ENCODE results near the gene JAML. TPM values are rescaled to one million over a fixed set of nuclear protein-coding genes. Genes with fewer than 3 reads are reported as not detected.

Gene JAML
- total RNA-seq, 2 experiments from 2014 or later: 26.7 to 30.3 TPM

GRCh38 chr11:118215765-118216164 is 9.0 kb downstream of the JAML start:
- ATAC-seq (ENCODE audit: poor library complexity) (no peak), DNase-seq (no peak)
- Mint-ChIP-seq H3K36me3 (ENCODE audit: low read depth) (peaks cover 44% of the 10 kb centered on the region), H3K27ac (no peak overlapping the region), H3K27me3 (no peaks in the 10 kb centered on the region), H3K4me3 (peak overlapping the region; percentile 52), H3K4me1 (ENCODE audit: low read depth) (peaks cover 94% of the 10 kb centered on the region), H3K9me3 (no peaks in the 10 kb centered on the region)
- H3K4me3 ChIP-seq (ENCODE audit: low read length): no peak overlapping the region
- TF ChIP-seq, protein P1, sequence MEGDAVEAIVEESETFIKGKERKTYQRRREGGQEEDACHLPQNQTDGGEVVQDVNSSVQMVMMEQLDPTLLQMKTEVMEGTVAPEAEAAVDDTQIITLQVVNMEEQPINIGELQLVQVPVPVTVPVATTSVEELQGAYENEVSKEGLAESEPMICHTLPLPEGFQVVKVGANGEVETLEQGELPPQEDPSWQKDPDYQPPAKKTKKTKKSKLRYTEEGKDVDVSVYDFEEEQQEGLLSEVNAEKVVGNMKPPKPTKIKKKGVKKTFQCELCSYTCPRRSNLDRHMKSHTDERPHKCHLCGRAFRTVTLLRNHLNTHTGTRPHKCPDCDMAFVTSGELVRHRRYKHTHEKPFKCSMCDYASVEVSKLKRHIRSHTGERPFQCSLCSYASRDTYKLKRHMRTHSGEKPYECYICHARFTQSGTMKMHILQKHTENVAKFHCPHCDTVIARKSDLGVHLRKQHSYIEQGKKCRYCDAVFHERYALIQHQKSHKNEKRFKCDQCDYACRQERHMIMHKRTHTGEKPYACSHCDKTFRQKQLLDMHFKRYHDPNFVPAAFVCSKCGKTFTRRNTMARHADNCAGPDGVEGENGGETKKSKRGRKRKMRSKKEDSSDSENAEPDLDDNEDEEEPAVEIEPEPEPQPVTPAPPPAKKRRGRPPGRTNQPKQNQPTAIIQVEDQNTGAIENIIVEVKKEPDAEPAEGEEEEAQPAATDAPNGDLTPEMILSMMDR (IDR thresholded peaks at IDR 0.05): no peak
- H3K27ac ChIP-seq (ENCODE audit: low read depth in 1 of 2, low read length in 2 of 2): no peak overlapping the region
- CTCF ChIA-PET: interaction anchor here (0.8 to 2.5 kb wide), 9 partner anchors 9 to 80 kb away, joined by 3 to 25 read pairs (median 4); partner anchors contain the start of genes JAML and MPZL3
- H3K4me1 ChIP-seq (ENCODE audit: insufficient read depth, low read length): peaks cover 80% of the 10 kb centered on the region
- intact Hi-C loops (cut with DNase I, micrococcal nuclease): loop anchor here in 1 of 2 experiments (1.0 to 5.0 kb wide), 4 partner anchors 9 to 92 kb away; partner anchors contain the start of gene MPZL3
- no peaks in the 10 kb centered on the region for H3K9me3 ChIP-seq (ENCODE audit: control insufficient read depth in 1 of 2, insufficient read depth in 1 of 2, low read length in 2 of 2)
- POLR2A ChIA-PET: interaction anchor here (0.5 to 3.7 kb wide), 12 partner anchors 9 to 176 kb away, joined by 3 to 15 read pairs (median 6); partner anchors contain the start of genes JAML, MPZL2 and UBE4A
- no peaks in the 10 kb centered on the region for H3K27me3 ChIP-seq (ENCODE audit: control insufficient read depth in 1 of 2, insufficient read depth in 2 of 2, low read length in 2 of 2)
- H3K36me3 ChIP-seq (ENCODE audit: insufficient read depth, low read length): peaks cover 34% of the 10 kb centered on the region

- POLR2A ChIA-PET: interaction anchor here (0.5 to 3.7 kb wide), 13 partner anchors 9 to 177 kb away, joined by 3 to 23 read pairs (median 6); partner anchors contain the start of genes CD3E, JAML, MPZL2 and MPZL3
- CTCF ChIA-PET: interaction anchor here (0.8 to 2.5 kb wide), 10 partner anchors 9 to 81 kb away, joined by 3 to 25 read pairs (median 4); partner anchors contain the start of gene JAML
- intact Hi-C loops (cut with DNase I, micrococcal nuclease): loop anchor here in 1 of 2 experiments (1.0 to 5.0 kb wide), 4 partner anchors 9 to 92 kb away; partner anchors contain the start of gene MPZL3
- ATAC-seq (ENCODE audit: poor library complexity): peak; percentile 41
- Histone ChIP-seq H3K36me3 (ENCODE audit: insufficient read depth, low read length) (peaks cover 39% of the 10 kb centered on the region), H3K4me3 (ENCODE audit: low read length) (no peak overlapping the region), H3K4me1 (ENCODE audit: insufficient read depth, low read length) (peaks cover 75% of the 10 kb centered on the region), H3K9me3 (ENCODE audit: control insufficient read depth in 1 of 2, insufficient read depth in 1 of 2, low read length in 2 of 2) (no peaks in the 10 kb centered on the region), H3K27ac (ENCODE audit: low read depth in 1 of 2, low read length in 2 of 2) (no peak overlapping the region), H3K27me3 (ENCODE audit: control insufficient read depth in 1 of 2, insufficient read depth in 2 of 2, low read length in 2 of 2) (no peaks in the 10 kb centered on the region)
- Mint-ChIP-seq H3K4me1 (ENCODE audit: low read depth) (peaks cover 94% of the 10 kb centered on the region), H3K27me3 (no peaks in the 10 kb centered on the region), H3K36me3 (ENCODE audit: low read depth) (peaks cover 49% of the 10 kb centered on the region), H3K4me3 (peak overlapping the region; percentile 52), H3K27ac (no peak overlapping the region), H3K9me3 (no peaks in the 10 kb centered on the region)
- TF ChIP-seq, protein P1 (IDR thresholded peaks at IDR 0.05): no peak
- DNase-seq: peak in 4 of 14 experiments; percentile 52 to 70 (median 53)
Observed at GRCh38 chr11:118215262-118215661, 9.5 kb downstream of the JAML start.

GRCh38 chr11:118214210-118214914 is 10.4 kb downstream of the JAML start:
- Histone ChIP-seq H3K4me1 (ENCODE audit: insufficient read depth, low read length) (peaks cover 66% of the 10 kb centered on the region), H3K36me3 (ENCODE audit: insufficient read depth, low read length) (peaks cover 44% of the 10 kb centered on the region), H3K4me3 (ENCODE audit: low read length) (no peak overlapping the region), H3K9me3 (ENCODE audit: control insufficient read depth in 1 of 2, insufficient read depth in 1 of 2, low read length in 2 of 2) (no peaks in the 10 kb centered on the region), H3K27me3 (ENCODE audit: control insufficient read depth in 1 of 2, insufficient read depth in 2 of 2, low read length in 2 of 2) (no peaks in the 10 kb centered on the region), H3K27ac (ENCODE audit: low read depth in 1 of 2, low read length in 2 of 2) (peak overlapping the region in 1 of 2 donors; percentile 9)
- peak in 2 of 14 experiments; percentile 61 to 62 for DNase-seq
- peaks cover 58% of the 10 kb centered on the region for H3K36me3 Mint-ChIP-seq (ENCODE audit: low read depth)
- POLR2A ChIA-PET: interaction anchor here (0.7 to 3.7 kb wide), 13 partner anchors 10 to 132 kb away, joined by 3 to 23 read pairs (median 5); partner anchors contain the start of genes CD3D, CD3E, JAML and MPZL2
- no peak overlapping the region for H3K27ac Mint-ChIP-seq
- TF ChIP-seq, protein P1 (IDR thresholded peaks at IDR 0.05): no peak
- H3K9me3 Mint-ChIP-seq: no peaks in the 10 kb centered on the region
- ATAC-seq (ENCODE audit: poor library complexity): no peak
- peaks cover 85% of the 10 kb centered on the region for H3K4me1 Mint-ChIP-seq (ENCODE audit: low read depth)
- intact Hi-C loops (cut with DNase I, micrococcal nuclease): loop anchor here in 1 of 2 experiments (2.0 kb wide), 1 partner anchor 14 kb away; no protein-coding TSS in a partner anchor
- CTCF ChIA-PET: interaction anchor here (0.8 to 1.9 kb wide), 9 partner anchors 10 to 97 kb away, joined by 3 to 13 read pairs (median 3); partner anchors contain the start of gene JAML
- H3K27me3 Mint-ChIP-seq: no peaks in the 10 kb centered on the region
- H3K4me3 Mint-ChIP-seq: peak overlapping the region; percentile 58
